Adrenal gland (tissue), 5 donors: ENCODE results near the gene ALLC.

Source experiments
- CTCF ChIP-seq, 6 experiments: fragments of 450-650 bp in 4 of 6; fragments of 200-600 bp in 2 of 6; sonication (generic) in 1 of 6; IDR thresholded peaks; 1 replicate in 5 of 6; 2 replicates in 1 of 6; pipeline versions ENCODE4 v1.5.1 to v1.8.0; 2016 to 2021; ENCODE audit warnings: antibody characterized with exemption in 6 of 6, mild to moderate bottlenecking in 2 of 6, moderate library complexity in 1 of 6
- POLR2A ChIP-seq, 2 donors: fragments of 450-650 bp; IDR thresholded peaks; one replicate each; pipeline ENCODE4 v1.6.1; 2017; ENCODE audit warnings: antibody characterized with exemption in 2 of 2, mild to moderate bottlenecking in 2 of 2, moderate library complexity in 1 of 2
- donor health status: DM: no; HTN: no; CAD: no.

- no peak for TF ChIP-seq CTCF (IDR thresholded peaks at IDR 0.05)
- no peak for TF ChIP-seq POLR2A (IDR thresholded peaks at IDR 0.05)
Measured at GRCh38 chr2:3610881-3611505, 47.0 kb upstream of the ALLC start.
